GM12873 (cell line): Measurements from ENCODE around the gene OLFM1.

Experiments used
- CTCF ChIP-seq: IDR thresholded peaks from 2 replicates; pipeline ENCODE4 v1.5.1; 2012; ENCODE audit warnings: low read depth, mild to moderate bottlenecking, moderate library complexity, low read length, control low read depth; ENCODE audit not compliant: insufficient read depth; ENCODE audit errors: missing control alignments

Gene OLFM1

GRCh38 chr9:135156525-135157510 lies 69.3 kb downstream of the OLFM1 start:
- no peak for TF ChIP-seq CTCF

GRCh38 chr9:135157856-135158563 lies 70.5 kb downstream of the OLFM1 start:
- TF ChIP-seq CTCF = no peak

GRCh38 chr9:135158564-135158937 lies 71.1 kb downstream of the OLFM1 start:
- no peak for TF ChIP-seq CTCF

GRCh38 chr9:135159801-135160200 lies 72.3 kb downstream of the OLFM1 start:
- TF ChIP-seq CTCF = no peak

- no peak for TF ChIP-seq CTCF
Measured at GRCh38 chr9:135160862-135161261, 73.4 kb downstream of the OLFM1 start.

- TF ChIP-seq CTCF = no peak
Measured at GRCh38 chr9:135163023-135163780, 75.7 kb downstream of the OLFM1 start.
